Measurements from ENCODE around the gene STK39.

The STK39 gene

GRCh38 chr2:168203762-168204693 is 43.4 kb downstream of the STK39 start:
- DNase-seq: no peak

- no peak for DNase-seq
Observed at GRCh38 chr2:168201584-168202116, 45.7 kb downstream of the STK39 start.

GRCh38 chr2:168200930-168201583 is 46.3 kb downstream of the STK39 start:
- no peak for DNase-seq

- DNase-seq: no peak
Observed at GRCh38 chr2:168198476-168199207, 48.8 kb downstream of the STK39 start.

- no peak for DNase-seq
Observed at GRCh38 chr2:168196764-168197180, 50.6 kb downstream of the STK39 start.

GRCh38 chr2:168194784-168195522 is 52.4 kb downstream of the STK39 start:
- no peak for DNase-seq

- no peak for DNase-seq
Observed at GRCh38 chr2:168192839-168193616, 54.4 kb downstream of the STK39 start.

GRCh38 chr2:168191955-168192785 is 55.2 kb downstream of the STK39 start:
- DNase-seq: no peak

- no peak for DNase-seq
Observed at GRCh38 chr2:168190590-168191336, 56.6 kb downstream of the STK39 start.

GRCh38 chr2:168189835-168190569 is 57.4 kb downstream of the STK39 start:
- no peak for DNase-seq

GRCh38 chr2:168188002-168188401 is 59.4 kb downstream of the STK39 start:
- DNase-seq: no peak

GRCh38 chr2:168186452-168186851 is 60.9 kb downstream of the STK39 start:
- DNase-seq: no peak

- DNase-seq: no peak
Observed at GRCh38 chr2:168185583-168186274, 61.7 kb downstream of the STK39 start.

- no peak for DNase-seq
Observed at GRCh38 chr2:168184681-168185513, 62.5 kb downstream of the STK39 start.

GRCh38 chr2:168183308-168183997 is 63.9 kb downstream of the STK39 start:
- no peak for DNase-seq

GRCh38 chr2:168182550-168183249 is 64.7 kb downstream of the STK39 start:
- no peak for DNase-seq

All from retina (tissue), 1 donor.